H9 (cell line): ENCODE results near the gene BZW2. TPM values are rescaled to one million over a fixed set of nuclear protein-coding genes. Genes with fewer than 3 reads are reported as not detected.

ENCODE experiments used
- DNase-seq: peaks from one replicate; pipeline ENCODE4 v3.0.0-alpha.2; 2017
- H2AFZ ChIP-seq: one replicate; pipeline ENCODE4 v1.6.1; 2013; ENCODE audit warnings: mild to moderate bottlenecking, low read length, control low read depth, moderate library complexity
- H2AK5ac ChIP-seq: 2 replicates; pipeline ENCODE4 v1.6.1; 2013; ENCODE audit warnings: low read length, control low read depth, mixed read lengths; ENCODE audit not compliant: insufficient read length
- H2BK120ac ChIP-seq: one replicate; pipeline ENCODE4 v1.6.1; 2013; ENCODE audit warnings: low read depth, mild to moderate bottlenecking, low read length, control low read depth, inconsistent platforms; ENCODE audit not compliant: poor library complexity, severe bottlenecking
- H2BK12ac ChIP-seq: 2 replicates; pipeline ENCODE4 v1.6.1; 2013; ENCODE audit warnings: low read length, control low read depth, mixed read lengths, low read depth; ENCODE audit not compliant: insufficient read length
- H2BK15ac ChIP-seq: 2 replicates; pipeline ENCODE4 v1.6.1; 2013; ENCODE audit warnings: low read depth, low read length, control low read depth
- H2BK20ac ChIP-seq: one replicate; pipeline ENCODE4 v1.6.1; 2013; ENCODE audit warnings: low read depth, mild to moderate bottlenecking, low read length, control low read depth, inconsistent platforms; ENCODE audit not compliant: poor library complexity, severe bottlenecking
- H2BK5ac ChIP-seq: 2 replicates; pipeline ENCODE4 v1.6.1; 2013; ENCODE audit warnings: low read length, control low read depth, mixed read lengths; ENCODE audit not compliant: insufficient read length
- H3K14ac ChIP-seq: 2 replicates; pipeline ENCODE4 v1.6.1; 2013; ENCODE audit warnings: low read length, control low read depth; ENCODE audit not compliant: insufficient read depth
- H3K18ac ChIP-seq: 2 replicates; pipeline ENCODE4 v1.6.1; 2013; ENCODE audit warnings: low read depth, mild to moderate bottlenecking, mixed read lengths, low read length, control low read depth; ENCODE audit not compliant: insufficient read length
- H3K23ac ChIP-seq: 2 replicates; pipeline ENCODE4 v1.6.1; 2013; ENCODE audit warnings: low read length, control low read depth, mixed read lengths, low read depth; ENCODE audit not compliant: insufficient read length
- H3K23me2 ChIP-seq: 2 replicates; pipeline ENCODE4 v1.6.1; 2013; ENCODE audit warnings: low read depth, mild to moderate bottlenecking, mixed read lengths, low read length, control low read depth; ENCODE audit not compliant: insufficient read length, poor library complexity, severe bottlenecking
- H3K27ac ChIP-seq: 2 replicates; pipeline ENCODE4 v1.5.1; 2013; ENCODE audit warnings: low read length, control low read depth, mixed read lengths, low read depth; ENCODE audit not compliant: insufficient read length
- H3K27me3 ChIP-seq: 2 replicates; pipeline ENCODE4 v1.6.1; 2013; ENCODE audit warnings: low read length, control low read depth, inconsistent platforms; ENCODE audit not compliant: insufficient read depth
- H3K4ac ChIP-seq: 2 replicates; pipeline ENCODE4 v1.6.1; 2013; ENCODE audit warnings: low read depth, mild to moderate bottlenecking, control low read depth, inconsistent platforms, low read length, moderate library complexity
- H3K4me1 ChIP-seq: 2 replicates; pipeline ENCODE4 v1.6.1; 2013; ENCODE audit warnings: low read length, control low read depth, inconsistent platforms; ENCODE audit not compliant: insufficient read depth
- H3K4me2 ChIP-seq: 2 replicates; pipeline ENCODE4 v1.6.1; 2013; ENCODE audit warnings: low read length, control low read depth, mixed read lengths; ENCODE audit not compliant: insufficient read length, insufficient read depth
- H3K56ac ChIP-seq: 2 replicates; pipeline ENCODE4 v1.6.1; 2013; ENCODE audit warnings: low read depth, mild to moderate bottlenecking, mixed read lengths, low read length, control low read depth; ENCODE audit not compliant: insufficient read length
- H3K79me1 ChIP-seq: 2 replicates; pipeline ENCODE4 v1.6.1; 2013; ENCODE audit warnings: low read depth, mild to moderate bottlenecking, moderate library complexity, low read length, control low read depth, inconsistent platforms; ENCODE audit not compliant: insufficient read depth, poor library complexity, severe bottlenecking
- H3K79me2 ChIP-seq: 2 replicates; pipeline ENCODE4 v1.6.1; 2013; ENCODE audit warnings: low read length, control low read depth, inconsistent platforms; ENCODE audit not compliant: insufficient read depth
- H3K9ac ChIP-seq: 2 replicates; pipeline ENCODE4 v1.6.1; 2013; ENCODE audit warnings: low read length, control low read depth, mixed read lengths; ENCODE audit not compliant: insufficient read length; ENCODE audit errors: extremely low read depth
- H3K9me3 ChIP-seq: one replicate; pipeline ENCODE4 v1.6.1; 2013; ENCODE audit warnings: low read depth, low read length, inconsistent platforms; ENCODE audit not compliant: control insufficient read depth
- H3T11ph ChIP-seq: one replicate; pipeline ENCODE4 v1.6.1; 2013; ENCODE audit warnings: mild to moderate bottlenecking, low read length, control low read depth, inconsistent platforms
- H4K20me1 ChIP-seq: one replicate; pipeline ENCODE4 v1.6.1; 2013; ENCODE audit not compliant: control insufficient read depth, insufficient read length, insufficient read depth
- H4K5ac ChIP-seq: 2 replicates; pipeline ENCODE4 v1.6.1; 2013; ENCODE audit warnings: low read depth, mild to moderate bottlenecking, mixed read lengths, low read length, control low read depth; ENCODE audit not compliant: insufficient read length
- H4K8ac ChIP-seq: replicated peaks from 2 replicates; pipeline ENCODE4 v1.6.1; 2013; ENCODE audit warnings: low read length, control low read depth, mixed read lengths, low read depth; ENCODE audit not compliant: insufficient read length
- H4K91ac ChIP-seq: 2 replicates; pipeline ENCODE4 v1.6.1; 2013; ENCODE audit warnings: low read depth, mild to moderate bottlenecking, moderate library complexity, mixed read lengths, low read length, control low read depth; ENCODE audit not compliant: insufficient read length
- H3K27ac Mint-ChIP-seq, 3 experiments: 2 replicates in 2 of 3; 3 replicates in 1 of 3; pipeline ENCODE4 v1.8.0; 2020 to 2021; ENCODE audit warnings: mixed read lengths in 3 of 3, mild to moderate bottlenecking in 1 of 3, moderate library complexity in 1 of 3
- H3K27me3 Mint-ChIP-seq: 2 replicates; pipeline ENCODE4 v1.8.0; 2021; ENCODE audit warnings: low read depth, mild to moderate bottlenecking, moderate library complexity, mixed read lengths
- H3K36me3 Mint-ChIP-seq, 3 experiments: 2 replicates in 2 of 3; 3 replicates in 1 of 3; pipeline ENCODE4 v1.8.0; 2020 to 2021; ENCODE audit warnings: low read depth in 3 of 3, mixed read lengths in 3 of 3; ENCODE audit not compliant: insufficient read depth in 1 of 3
- H3K4me1 Mint-ChIP-seq, 2 experiments: 2 replicates each; pipeline ENCODE4 v1.8.0; 2020; ENCODE audit warnings: mixed read lengths in 2 of 2
- H3K4me3 Mint-ChIP-seq, 2 experiments: 2 replicates in 1 of 2; 3 replicates in 1 of 2; pipeline ENCODE4 v1.8.0; 2020 to 2021; ENCODE audit warnings: mild to moderate bottlenecking in 2 of 2, mixed read lengths in 2 of 2, moderate library complexity in 1 of 2
- H3K9me3 Mint-ChIP-seq, 2 experiments: 2 replicates in 1 of 2; 3 replicates in 1 of 2; pipeline ENCODE4 v1.8.0; 2020; ENCODE audit warnings: mild to moderate bottlenecking in 2 of 2, mixed read lengths in 2 of 2, moderate library complexity in 1 of 2
- CTCF ChIP-seq: fragments of 200-600 bp; sonication (generic); conservative IDR thresholded peaks from 3 replicates; pipeline ENCODE4 v1.8.0; 2021; ENCODE audit warnings: antibody characterized with exemption, mild to moderate bottlenecking
- WGBS: extraction: QIAGEN DNeasy Blood & Tissue Kit; methylation state at CpG from one replicate; pipeline ENCODE4 v1.1.7; 2013; ENCODE audit warnings: missing lambda C conversion rate, low lambda C conversion rate, mixed read lengths; ENCODE audit not compliant: insufficient read length; ENCODE audit errors: extremely low coverage; 5-methylcytosine and 5-hydroxymethylcytosine counted together
- total RNA-seq: library from RNA; stranded (reverse); gene quantifications from 2 replicates; pipeline ENCODE4 v1.2.1, GENCODE V29; 2021

Gene BZW2
- total RNA-seq, 1 experiment from 2014 or later, result 64.6 TPM

DNA sequence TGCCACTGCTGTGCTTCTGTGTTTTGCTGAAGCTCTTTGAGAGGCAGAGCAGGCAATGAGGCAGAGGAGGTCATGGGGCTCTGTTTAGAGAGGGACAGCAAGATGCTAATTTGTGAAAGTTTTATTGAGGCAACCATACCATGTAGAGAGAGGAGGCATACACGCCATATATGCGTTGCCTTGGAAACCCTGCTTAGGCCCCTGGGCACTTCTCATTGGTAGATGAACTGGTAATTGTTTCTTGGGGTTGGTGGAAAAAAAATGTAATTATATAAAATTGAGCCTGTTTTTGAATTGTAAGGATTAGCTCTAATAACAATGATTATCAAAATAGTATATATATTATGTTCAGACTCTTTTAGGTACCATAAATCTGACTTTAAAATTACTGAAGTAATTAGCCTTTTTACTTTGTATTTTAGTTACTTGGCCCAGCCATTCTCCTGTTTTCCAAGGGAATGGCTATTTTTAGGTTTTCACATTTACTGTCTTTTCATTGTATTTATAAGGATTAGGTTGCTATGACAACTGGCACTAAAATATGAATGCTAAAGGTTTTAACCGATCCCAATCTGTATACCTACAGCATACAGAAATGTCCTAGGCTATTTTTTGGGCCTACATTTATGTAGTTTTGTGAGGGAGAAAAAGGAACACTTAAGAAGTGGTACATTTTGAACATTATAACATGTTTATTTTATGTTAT lies 52.4 kb downstream of the BZW2 start:
- H3K36me3 Mint-ChIP-seq, result peaks cover 37 to 69% (median 56%) of the 10 kb centered on the region in 3 experiments
- Histone ChIP-seq H3K18ac (no peak overlapping the region), H3K79me2 (no peaks in the 10 kb centered on the region), H4K5ac (no peak overlapping the region), H4K91ac (no peak overlapping the region), H3K9ac (no peak overlapping the region), H2BK12ac (no peak overlapping the region), H3K79me1 (no peaks in the 10 kb centered on the region), H2BK5ac (no peak overlapping the region), H3K23ac (no peak overlapping the region), H3K23me2 (no peaks in the 10 kb centered on the region), H3T11ph (no peak overlapping the region), H3K27me3 (no peaks in the 10 kb centered on the region), H2AFZ (no peak overlapping the region), H3K56ac (no peak overlapping the region), H2AK5ac (no peak overlapping the region), H2BK20ac (no peak overlapping the region), H2BK15ac (no peak overlapping the region), H3K9me3 (no peaks in the 10 kb centered on the region), H3K4ac (no peak overlapping the region), H3K4me2 (no peak overlapping the region), H2BK120ac (no peak overlapping the region), H3K27ac (no peak overlapping the region), H4K20me1 (no peaks in the 10 kb centered on the region), H3K4me1 (no peaks in the 10 kb centered on the region), H4K8ac (no peak overlapping the region), H3K14ac (no peak overlapping the region)
- H3K4me1 Mint-ChIP-seq, result no peaks in the 10 kb centered on the region
- H3K9me3 Mint-ChIP-seq, result no peaks in the 10 kb centered on the region
- no CpG with 5 or more reads among the region's 3 CpGs for WGBS
- DNase-seq, result no peak
- no peak for TF ChIP-seq CTCF
- H3K4me3 Mint-ChIP-seq, result no peak overlapping the region
- H3K27me3 Mint-ChIP-seq, result no peaks in the 10 kb centered on the region
- no peak overlapping the region for H3K27ac Mint-ChIP-seq
